ENCODE data around the gene ADARB2.
"Not testable (repeated sequence)": the region's sequence is repeated elsewhere in the genome, so short reads cannot be mapped to it uniquely, and the experiment has no call there.

The ADARB2 gene

DNA sequence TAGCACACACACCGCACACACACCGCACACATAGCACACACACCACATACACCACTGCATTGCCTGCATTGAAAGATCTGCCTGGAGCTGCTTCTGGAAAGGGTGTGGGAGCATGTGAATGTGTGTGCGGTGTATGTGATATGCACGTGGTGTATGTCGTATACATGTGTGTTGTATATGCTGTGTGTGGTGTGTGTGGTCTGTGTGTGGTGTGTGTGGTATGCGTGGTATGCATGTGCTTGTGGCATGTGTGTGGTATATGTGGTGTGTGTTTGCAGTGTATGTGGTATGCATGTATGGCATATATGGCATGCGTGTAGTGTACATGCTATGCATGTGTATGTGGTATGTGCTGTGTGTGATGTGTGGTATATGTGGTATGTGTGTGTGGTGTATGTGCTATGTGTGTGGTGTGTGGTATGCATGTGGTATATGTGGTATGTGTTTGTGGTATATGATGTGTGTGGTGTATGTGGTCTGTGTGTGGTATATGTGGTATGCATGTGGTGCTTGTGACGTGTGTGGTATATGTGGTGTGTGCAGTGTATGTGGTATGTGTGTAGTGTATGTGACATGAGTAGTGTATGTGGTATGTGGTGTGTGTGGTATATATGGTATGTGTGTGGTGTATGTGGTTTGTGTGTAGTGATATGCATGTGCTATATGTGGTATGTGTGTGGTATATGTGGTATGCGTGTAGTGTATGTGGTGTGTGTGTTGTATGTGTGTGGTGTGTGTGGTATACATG, 505.0 kb downstream of the ADARB2 start:
- no peak for DNase-seq

- DNase-seq, result no peak
Observed at GRCh38 chr10:1230592-1231275, 506.6 kb downstream of the ADARB2 start.

GRCh38 chr10:1230138-1230537, 507.2 kb downstream of the ADARB2 start:
- DNase-seq, result no peak

GRCh38 chr10:1229574-1229973, 507.8 kb downstream of the ADARB2 start:
- no peak for DNase-seq

- DNase-seq, result no peak
Observed at GRCh38 chr10:1229116-1229515, 508.2 kb downstream of the ADARB2 start.

- no peak for DNase-seq
Observed at GRCh38 chr10:1228467-1228975, 508.8 kb downstream of the ADARB2 start.

DNA sequence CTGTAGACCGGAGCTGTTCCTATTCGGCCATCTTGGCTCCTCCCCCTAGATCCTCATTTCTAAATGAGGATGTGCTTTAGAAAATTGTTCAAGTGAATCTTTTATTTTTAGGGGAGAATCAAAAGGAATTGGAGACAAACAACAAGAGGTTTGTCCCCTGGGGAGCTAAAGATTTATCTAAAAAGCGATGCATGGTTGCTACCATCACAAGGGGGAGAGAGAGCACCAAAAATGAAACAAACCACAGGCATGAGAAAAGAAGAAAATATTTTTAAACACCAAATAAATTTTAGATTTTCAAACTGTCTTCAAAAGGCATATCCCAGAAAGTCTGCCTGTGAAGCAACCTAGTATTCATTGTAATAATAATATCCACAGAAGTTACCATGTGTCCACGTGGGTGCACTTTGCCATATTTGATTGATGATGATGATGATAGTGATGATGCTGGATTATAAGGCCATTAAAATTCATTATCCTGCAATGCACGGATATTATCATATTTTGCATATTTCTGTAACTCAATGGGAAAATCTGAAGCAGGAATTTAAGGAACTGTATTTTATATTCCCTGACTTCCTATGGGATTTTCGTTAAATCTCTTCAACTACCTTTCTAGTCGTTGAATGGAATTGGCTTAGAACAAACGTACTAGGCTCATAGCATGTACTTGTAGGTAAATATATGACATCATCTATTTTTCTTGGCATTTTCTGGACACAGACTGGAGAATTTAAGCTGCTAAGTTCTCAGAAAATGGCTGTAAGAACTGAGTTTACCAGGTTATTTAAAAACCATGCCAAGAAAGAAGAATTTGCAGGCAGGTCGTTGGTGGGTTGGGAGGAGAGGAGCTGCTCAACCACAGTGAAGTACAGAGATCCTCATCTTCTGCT, 509.6 kb downstream of the ADARB2 start:
- no peak for DNase-seq

DNA sequence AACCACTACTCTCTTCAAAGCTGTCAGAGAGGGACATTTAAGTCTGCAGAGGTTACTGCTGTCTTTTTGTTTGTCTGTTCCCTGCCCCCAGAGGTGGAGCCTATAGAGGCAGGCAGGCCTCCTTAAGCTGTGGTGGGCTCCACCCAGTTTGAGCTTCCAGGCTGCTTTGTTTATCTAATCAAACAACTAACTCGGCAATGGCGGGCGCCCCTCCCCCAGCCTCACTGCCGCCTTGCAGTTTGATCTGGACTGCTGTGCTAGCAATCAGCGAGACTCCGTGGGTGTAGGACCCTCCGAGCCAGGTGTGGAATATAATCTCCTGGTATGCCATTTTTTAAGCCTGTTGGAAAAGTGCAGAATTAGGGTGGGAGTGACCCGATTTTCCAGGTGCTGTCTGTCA, 510.4 kb downstream of the ADARB2 start:
- not testable (repeated sequence) for DNase-seq

DNA sequence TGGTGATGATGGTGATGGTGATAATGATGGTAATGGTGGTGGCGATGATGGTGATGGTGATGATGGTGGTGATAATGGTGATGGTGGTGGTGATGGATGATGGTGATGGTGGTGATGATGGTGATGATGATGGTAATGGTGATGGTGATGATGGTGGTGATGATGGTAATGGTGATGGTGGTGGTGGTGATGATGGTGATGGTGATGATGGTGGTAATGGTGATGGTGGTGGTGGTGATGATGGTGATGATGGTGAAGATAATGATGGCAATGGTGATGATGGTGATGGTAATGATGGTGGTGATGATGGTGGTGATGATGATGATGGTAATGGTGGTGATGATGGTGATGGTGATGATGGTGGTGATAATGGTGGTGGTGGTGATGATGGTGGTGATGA, 517.5 kb downstream of the ADARB2 start:
- DNase-seq, result not testable (repeated sequence)

DNA sequence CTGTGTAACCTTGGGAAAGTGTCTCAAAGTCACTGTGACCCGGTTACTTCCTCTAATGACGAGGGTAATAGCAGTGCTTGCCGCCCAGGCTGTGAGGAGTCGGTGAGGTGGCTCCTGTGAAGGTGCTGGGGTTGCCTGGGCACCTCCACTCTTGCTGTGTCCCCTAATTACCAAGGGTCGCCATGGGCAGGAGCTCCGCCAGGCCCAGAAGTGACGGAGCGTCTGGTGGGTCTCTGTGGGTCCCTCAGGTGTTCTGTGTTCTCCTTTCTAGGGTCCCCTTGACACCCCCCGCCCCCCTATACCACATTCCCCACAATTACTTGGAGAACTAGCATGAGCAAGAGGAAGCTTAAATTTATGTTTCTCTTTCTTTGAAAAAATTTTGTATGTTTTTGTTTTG, 519.7 kb downstream of the ADARB2 start:
- no peak for DNase-seq

- no peak for DNase-seq
Observed at GRCh38 chr10:1217237-1217587, 520.1 kb downstream of the ADARB2 start.

- DNase-seq, result no peak
Observed at GRCh38 chr10:1216574-1217236, 520.6 kb downstream of the ADARB2 start.

GRCh38 chr10:1215862-1216573, 521.3 kb downstream of the ADARB2 start:
- no peak for DNase-seq

DNA sequence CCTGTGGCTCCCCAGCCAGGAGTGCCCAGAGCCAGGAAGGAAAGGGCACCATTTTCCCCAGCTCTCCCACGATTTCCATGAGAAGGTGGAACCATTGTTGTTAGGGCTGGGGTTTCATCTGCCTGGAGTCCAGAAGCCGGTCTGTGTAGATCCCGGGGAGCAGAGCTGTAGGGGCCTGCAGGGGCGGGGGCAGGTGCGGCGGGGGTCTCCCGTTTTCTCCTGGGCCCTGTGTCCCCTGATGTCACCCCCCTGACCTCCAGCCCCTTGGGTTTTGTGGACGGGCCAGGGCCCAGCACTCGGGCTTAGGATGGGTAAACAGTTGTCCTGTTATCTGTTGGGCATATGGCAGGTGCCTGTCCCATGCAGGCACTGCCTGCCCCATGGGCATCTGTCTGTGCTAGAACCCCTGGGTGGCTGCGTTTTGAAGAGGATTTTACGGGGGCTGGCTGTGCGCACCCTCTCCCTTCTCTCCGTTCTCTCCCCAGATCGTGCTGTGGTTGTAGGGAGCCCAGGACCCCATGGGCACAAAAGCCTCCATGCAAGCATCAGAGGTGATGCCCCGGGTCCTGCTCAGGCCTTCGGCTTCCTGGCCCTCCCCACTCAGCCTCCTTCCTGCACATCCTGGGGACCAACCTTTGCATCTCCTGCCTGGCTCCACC, 522.3 kb downstream of the ADARB2 start:
- DNase-seq, result no peak

- DNase-seq, result no peak
Observed at GRCh38 chr10:1214071-1214675, 523.2 kb downstream of the ADARB2 start.

GRCh38 chr10:1213252-1214070, 523.9 kb downstream of the ADARB2 start:
- DNase-seq, result no peak

GRCh38 chr10:1212571-1213141, 524.7 kb downstream of the ADARB2 start:
- DNase-seq, result no peak

DNA sequence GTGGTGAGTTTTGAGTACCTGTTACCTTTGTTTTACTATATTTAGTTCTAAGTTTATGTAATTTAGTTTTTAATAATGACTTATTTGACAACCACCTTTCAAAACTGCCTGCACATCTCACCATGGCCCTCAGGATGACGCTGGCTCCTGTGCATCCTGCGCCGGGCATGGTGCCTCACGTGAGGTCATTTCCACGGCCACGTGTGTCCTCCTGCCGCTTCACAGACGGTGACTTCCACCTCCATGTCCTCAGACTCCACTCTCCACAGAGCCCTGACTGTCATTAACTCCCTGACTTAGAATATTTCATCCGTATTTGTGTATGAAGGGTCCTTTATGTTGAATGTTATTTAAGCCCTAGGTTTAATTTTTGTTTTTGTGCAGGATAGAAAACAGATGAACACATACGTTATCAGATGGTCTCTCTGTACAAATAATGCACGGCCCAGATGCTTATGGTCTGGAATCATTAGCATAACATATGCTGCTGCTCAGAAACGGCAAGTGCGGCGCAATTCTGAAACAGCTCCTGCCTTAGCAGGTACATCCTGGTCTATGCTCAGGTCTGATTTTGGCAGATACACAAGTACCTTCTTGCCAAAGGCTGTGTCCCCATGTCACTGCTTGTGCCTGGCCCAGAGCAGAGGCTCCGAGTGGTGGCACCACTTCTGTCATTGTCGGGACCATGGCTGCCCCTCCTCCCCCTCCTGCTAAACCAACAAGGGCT, 525.3 kb downstream of the ADARB2 start:
- DNase-seq, result no peak

DNA sequence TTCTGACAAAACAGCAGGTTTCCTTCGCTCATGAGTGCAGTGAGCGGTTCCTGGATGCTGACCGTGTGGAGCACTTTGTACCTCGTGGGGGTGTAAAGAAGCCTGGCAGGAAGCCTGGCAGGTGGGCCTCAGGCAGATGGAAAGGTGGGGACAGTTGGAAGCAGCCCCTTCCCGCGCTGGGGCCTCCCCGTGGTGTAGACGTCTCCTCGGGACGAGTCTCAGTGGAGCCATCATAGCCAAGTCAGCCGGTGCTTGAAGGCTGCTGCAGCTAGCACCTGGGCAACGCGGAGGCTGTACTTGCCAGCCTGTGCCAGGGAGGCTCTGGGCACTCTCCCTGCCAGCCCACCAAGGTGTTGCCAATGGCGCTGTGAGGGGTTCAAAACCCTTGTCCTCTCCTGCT, 526.7 kb downstream of the ADARB2 start:
- DNase-seq, result no peak
